Transverse colon (tissue), 4 donors: Measurements from ENCODE around the gene DST.

ENCODE experiments used
- POLR2A ChIP-seq: fragments of 450-650 bp; IDR thresholded peaks from one replicate; pipeline ENCODE4 v1.6.1; 2016; ENCODE audit warnings: antibody characterized with exemption, mild to moderate bottlenecking, moderate library complexity
- POLR2AphosphoS5 ChIP-seq, 3 donors: sonication (generic); formaldehyde crosslinking; IDR thresholded peaks; one replicate each; pipeline ENCODE4 v1.6.1; 2016; ENCODE audit warnings: antibody characterized with exemption in 3 of 3
- TF ChIP-seq, protein P1 (sequence below), 5 experiments: fragments of 200-600 bp in 3 of 5; fragments of 450-650 bp in 2 of 5; sonication (generic) in 3 of 5; IDR thresholded peaks; 1 replicate in 2 of 5; 2 replicates in 3 of 5; pipeline ENCODE4 v1.5.1; 2016 to 2017; ENCODE audit warnings: antibody characterized with exemption in 5 of 5, inconsistent platforms in 3 of 5, mild to moderate bottlenecking in 2 of 5, moderate library complexity in 1 of 5

DNA sequence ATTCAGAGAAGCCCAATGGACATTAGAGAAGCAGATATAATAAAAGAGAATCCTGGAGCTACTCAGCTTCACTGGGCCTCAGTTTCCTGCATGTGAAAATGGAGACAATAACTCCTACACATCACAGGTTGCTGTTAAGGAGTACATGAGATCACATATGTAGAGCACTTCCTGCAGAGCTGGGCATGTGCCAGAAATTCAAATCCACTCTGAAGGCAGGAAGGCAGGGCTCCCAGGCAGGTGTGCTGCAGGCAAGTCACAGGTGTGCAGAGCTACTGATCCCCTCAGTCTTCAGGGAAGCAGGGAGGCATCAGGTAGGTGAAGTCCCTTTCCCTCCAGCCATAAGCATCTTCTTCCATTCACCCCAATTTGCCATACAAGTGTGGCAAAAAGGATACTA lies 48.0 kb downstream of the DST start:
- TF ChIP-seq, protein P1, sequence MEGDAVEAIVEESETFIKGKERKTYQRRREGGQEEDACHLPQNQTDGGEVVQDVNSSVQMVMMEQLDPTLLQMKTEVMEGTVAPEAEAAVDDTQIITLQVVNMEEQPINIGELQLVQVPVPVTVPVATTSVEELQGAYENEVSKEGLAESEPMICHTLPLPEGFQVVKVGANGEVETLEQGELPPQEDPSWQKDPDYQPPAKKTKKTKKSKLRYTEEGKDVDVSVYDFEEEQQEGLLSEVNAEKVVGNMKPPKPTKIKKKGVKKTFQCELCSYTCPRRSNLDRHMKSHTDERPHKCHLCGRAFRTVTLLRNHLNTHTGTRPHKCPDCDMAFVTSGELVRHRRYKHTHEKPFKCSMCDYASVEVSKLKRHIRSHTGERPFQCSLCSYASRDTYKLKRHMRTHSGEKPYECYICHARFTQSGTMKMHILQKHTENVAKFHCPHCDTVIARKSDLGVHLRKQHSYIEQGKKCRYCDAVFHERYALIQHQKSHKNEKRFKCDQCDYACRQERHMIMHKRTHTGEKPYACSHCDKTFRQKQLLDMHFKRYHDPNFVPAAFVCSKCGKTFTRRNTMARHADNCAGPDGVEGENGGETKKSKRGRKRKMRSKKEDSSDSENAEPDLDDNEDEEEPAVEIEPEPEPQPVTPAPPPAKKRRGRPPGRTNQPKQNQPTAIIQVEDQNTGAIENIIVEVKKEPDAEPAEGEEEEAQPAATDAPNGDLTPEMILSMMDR (IDR thresholded peaks at IDR 0.05) = no peak
- TF ChIP-seq POLR2AphosphoS5 (IDR thresholded peaks at IDR 0.05) = no peak
- TF ChIP-seq POLR2A = no peak
